ENCODE results near the gene PTCH1.

GRCh38 chr9:95513711-95514110, 3.1 kb downstream of the PTCH1 start:
- TF ChIP-seq CTCF (IDR thresholded peaks at IDR 0.05; ENCODE audit: low read length) (no peak), EZH2 (optimal IDR thresholded peaks at IDR 0.05; ENCODE audit: low read depth, low read length) (no peak), EZH2phosphoT487 (IDR thresholded peaks at IDR 0.05; ENCODE audit: low read length) (no peak)
